K562 (cell line): ENCODE data around the gene SCN5A.

ENCODE experiments used
- DPF2 ChIP-seq: fragments of 450-650 bp; IDR thresholded peaks from 2 replicates; pipeline ENCODE4 v1.6.1; 2016
- RREB1 ChIP-seq: fragments of 250-450 bp; sonication (Bioruptor Pico); IDR thresholded peaks from 2 replicates; pipeline ENCODE4 v1.4.0; 2020
- SIN3B ChIP-seq: fragments of 450-650 bp; IDR thresholded peaks from 2 replicates; pipeline ENCODE4 v1.6.1; 2017; ENCODE audit warnings: low read depth, mild to moderate bottlenecking, moderate library complexity
- SMARCB1 ChIP-seq: IDR thresholded peaks from 2 replicates; pipeline ENCODE4 v1.6.1; 2011; ENCODE audit warnings: improper control_type of control experiment, low read depth; ENCODE audit not compliant: insufficient read length
- ZFPM2 ChIP-seq: fragments of 250-450 bp; sonication (Bioruptor Pico); IDR thresholded peaks from 2 replicates; pipeline ENCODE4 v1.5.1; 2022; ENCODE audit warnings: mild to moderate bottlenecking
- ZNF124 ChIP-seq: sonication (generic); formaldehyde crosslinking; IDR thresholded peaks from 2 replicates; pipeline ENCODE4 v1.8.1; 2022; ENCODE audit warnings: missing genetic modification reagents
- ZNF253 ChIP-seq: fragments of 250-450 bp; sonication (Bioruptor Pico); conservative IDR thresholded peaks from 2 replicates; pipeline ENCODE4 v1.6.1; 2021; ENCODE audit warnings: mild to moderate bottlenecking

- TF ChIP-seq SIN3B = no peak
- TF ChIP-seq ZNF124 (CRISPR knock-in tag) = no peak
- no peak for TF ChIP-seq SMARCB1
- no peak for TF ChIP-seq ZFPM2
- no peak for TF ChIP-seq ZNF253 (CRISPR knock-in tag)
- TF ChIP-seq DPF2 = no peak
- no peak for TF ChIP-seq RREB1 (CRISPR knock-in tag)
Measured at GRCh38 chr3:38543586-38543985, 105.9 kb downstream of the SCN5A start.
